Lower lobe of right lung (tissue), 2 donors: Measurements from ENCODE around the gene PTPN6. TPM values are rescaled to one million over a fixed set of nuclear protein-coding genes. Genes with fewer than 3 reads are reported as not detected.

Experiments
- ATAC-seq, 2 donors: fragments of 200-7000 bp; cut with Tn5 transposase; one replicate each; pipeline ENCODE4 v1.9.1; 2020 to 2022; ENCODE audit warnings: mild to moderate bottlenecking in 2 of 2, moderate library complexity in 2 of 2
- DNase-seq: peaks from one replicate; pipeline ENCODE4 v3.0.0-alpha.2; 2020
- H3K27ac ChIP-seq: fragments of 200-600 bp; one replicate; pipeline ENCODE4 v1.8.0; 2022
- H3K27me3 ChIP-seq: fragments of 200-600 bp; one replicate; pipeline ENCODE4 v1.8.0; 2022; ENCODE audit warnings: low read depth
- H3K36me3 ChIP-seq: fragments of 200-600 bp; one replicate; pipeline ENCODE4 v1.8.0; 2022; ENCODE audit warnings: mild to moderate bottlenecking
- H3K4me1 ChIP-seq: fragments of 200-600 bp; one replicate; pipeline ENCODE4 v1.8.0; 2022
- H3K4me3 ChIP-seq: fragments of 200-600 bp; one replicate; pipeline ENCODE4 v1.8.0; 2022; ENCODE audit warnings: mild to moderate bottlenecking
- H3K9me3 ChIP-seq: fragments of 200-600 bp; one replicate; pipeline ENCODE4 v1.8.0; 2022
- CTCF ChIP-seq: fragments of 200-600 bp; IDR thresholded peaks from one replicate; pipeline ENCODE4 v1.8.0; 2022; ENCODE audit warnings: antibody characterized with exemption, mild to moderate bottlenecking
- intact Hi-C: fragments of 100-400 bp; cut with DNase I; formaldehyde crosslinking; loops from one replicate; pipeline ENCODE4 v1.11.0; 2022
- total RNA-seq: library from RNA; stranded (reverse); fragmentation: NEBNext Ultra II Directional; extraction: Animal tissue kit (Norgen Biotek cat#: 25700); gene quantifications from one replicate; pipeline ENCODE4 v1.2.1, GENCODE V29; 2021
- donor health status: DM: no; HTN: yes; CAD: no; lungs with severe emphysema.

PTPN6 gene
- total RNA-seq, 1 donor from 2014 or later: 209 TPM

GRCh38 chr12:6959058-6959804, 8.1 kb downstream of the PTPN6 start:
- peak overlapping the region; percentile 90 for H3K27ac ChIP-seq
- ATAC-seq (no peak), DNase-seq (peak; percentile 52)
- intact Hi-C loops: no loop called here
- H3K4me3 ChIP-seq: peak overlapping the region; percentile 33
- peaks cover 87% of the 10 kb centered on the region for H3K4me1 ChIP-seq
- peaks cover 43% of the 10 kb centered on the region for H3K36me3 ChIP-seq
- no peaks in the 10 kb centered on the region for H3K27me3 ChIP-seq
- no peaks in the 10 kb centered on the region for H3K9me3 ChIP-seq
- no peak for TF ChIP-seq CTCF

GRCh38 chr12:6959805-6960592, 8.8 kb downstream of the PTPN6 start:
- Histone ChIP-seq H3K27me3 (no peaks in the 10 kb centered on the region), H3K36me3 (peaks cover 46% of the 10 kb centered on the region), H3K4me3 (peak overlapping the region; percentile 33), H3K4me1 (peaks cover 87% of the 10 kb centered on the region), H3K9me3 (no peaks in the 10 kb centered on the region), H3K27ac (peak overlapping the region; percentile 90)
- DNase-seq (no peak), ATAC-seq (no peak)
- TF ChIP-seq CTCF: no peak
- intact Hi-C loops: no loop called here

- no peaks in the 10 kb centered on the region for H3K27me3 ChIP-seq
- intact Hi-C loops: no loop called here
- ATAC-seq (no peak), DNase-seq (no peak)
- peaks cover 47% of the 10 kb centered on the region for H3K36me3 ChIP-seq
- H3K27ac ChIP-seq: peak overlapping the region; percentile 90
- TF ChIP-seq CTCF: no peak
- peaks cover 88% of the 10 kb centered on the region for H3K4me1 ChIP-seq
- peak overlapping the region; percentile 55 for H3K4me3 ChIP-seq
- no peaks in the 10 kb centered on the region for H3K9me3 ChIP-seq
Measured at GRCh38 chr12:6960593-6961277, 9.6 kb downstream of the PTPN6 start.

GRCh38 chr12:6961278-6961694, 10.1 kb downstream of the PTPN6 start:
- H3K9me3 ChIP-seq: no peaks in the 10 kb centered on the region
- H3K4me3 ChIP-seq: peak overlapping the region; percentile 55
- H3K4me1 ChIP-seq: peaks cover 83% of the 10 kb centered on the region
- TF ChIP-seq CTCF: no peak
- ATAC-seq (peak; percentile 40 to 60), DNase-seq (peak; percentile 91)
- peaks cover 47% of the 10 kb centered on the region for H3K36me3 ChIP-seq
- intact Hi-C loops: no loop called here
- H3K27me3 ChIP-seq: no peaks in the 10 kb centered on the region
- H3K27ac ChIP-seq: peak overlapping the region; percentile 90

GRCh38 chr12:6961695-6962284, 10.6 kb downstream of the PTPN6 start:
- DNase-seq: peak; percentile 88
- intact Hi-C loops: no loop called here
- Histone ChIP-seq H3K27me3 (no peaks in the 10 kb centered on the region), H3K36me3 (peaks cover 49% of the 10 kb centered on the region), H3K4me3 (peak overlapping the region; percentile 55), H3K9me3 (no peaks in the 10 kb centered on the region), H3K27ac (peak overlapping the region; percentile 90), H3K4me1 (peaks cover 78% of the 10 kb centered on the region)
- ATAC-seq: peak; percentile 66 to 68
- TF ChIP-seq CTCF: peak; percentile 50
